Activated CD8-positive, alpha-beta T cell treated with anti-CD3 and anti-CD28 coated beads for 36 hours (primary cell): ENCODE measurements around the gene FBXL5. TPM values are rescaled to one million over a fixed set of nuclear protein-coding genes. Genes with fewer than 3 reads are reported as not detected.

Source experiments
- ATAC-seq: fragments of 200-7000 bp; cut with Tn5 transposase; one replicate; pipeline ENCODE4 v1.10.0; 2021; ENCODE audit warnings: mild to moderate bottlenecking, moderate library complexity
- CTCF ChIA-PET: fragments of 350-600 bp; sonication (Branson Sonifier 250); formaldehyde crosslinking; loops from one replicate; lab custom pipeline; 2021; ENCODE audit warnings: antibody characterized with exemption; lab: Charles Lee
- POLR2A ChIA-PET: fragments of 350-600 bp; sonication (Branson Sonifier 250); formaldehyde crosslinking; loops from one replicate; lab custom pipeline; 2021; ENCODE audit warnings: antibody characterized with exemption; lab: Charles Lee
- DNase-seq: peaks from one replicate; pipeline ENCODE4 v3.0.0-alpha.2; 2020
- H3K27ac Mint-ChIP-seq: one replicate; pipeline ENCODE4 v1.8.0; 2021; ENCODE audit warnings: mild to moderate bottlenecking, mixed read lengths
- H3K27me3 Mint-ChIP-seq: one replicate; pipeline ENCODE4 v1.8.0; 2021; ENCODE audit warnings: mixed read lengths
- H3K36me3 Mint-ChIP-seq: one replicate; pipeline ENCODE4 v1.8.0; 2021; ENCODE audit warnings: low read depth, mixed read lengths
- H3K4me1 Mint-ChIP-seq: one replicate; pipeline ENCODE4 v1.8.0; 2021; ENCODE audit warnings: low read depth, mixed read lengths
- H3K4me3 Mint-ChIP-seq: one replicate; pipeline ENCODE4 v1.8.0; 2021; ENCODE audit warnings: mild to moderate bottlenecking, moderate library complexity, mixed read lengths
- H3K9me3 Mint-ChIP-seq: one replicate; pipeline ENCODE4 v1.8.0; 2021; ENCODE audit warnings: mixed read lengths
- CTCF ChIP-seq: fragments of 200-600 bp; IDR thresholded peaks from one replicate; pipeline ENCODE4 v1.8.0; 2022; ENCODE audit warnings: antibody characterized with exemption, mild to moderate bottlenecking
- intact Hi-C: fragments of 100-400 bp; cut with micrococcal nuclease; formaldehyde crosslinking; loops from one replicate; pipeline ENCODE4 v1.10.0; 2022
- total RNA-seq, 2 experiments: library from RNA; stranded (reverse); gene quantifications; one replicate each; pipeline ENCODE4 v1.2.3, GENCODE V29; 2021

FBXL5 gene
- total RNA-seq, 2 experiments from 2014 or later: 27.5 to 32.2 TPM

DNA sequence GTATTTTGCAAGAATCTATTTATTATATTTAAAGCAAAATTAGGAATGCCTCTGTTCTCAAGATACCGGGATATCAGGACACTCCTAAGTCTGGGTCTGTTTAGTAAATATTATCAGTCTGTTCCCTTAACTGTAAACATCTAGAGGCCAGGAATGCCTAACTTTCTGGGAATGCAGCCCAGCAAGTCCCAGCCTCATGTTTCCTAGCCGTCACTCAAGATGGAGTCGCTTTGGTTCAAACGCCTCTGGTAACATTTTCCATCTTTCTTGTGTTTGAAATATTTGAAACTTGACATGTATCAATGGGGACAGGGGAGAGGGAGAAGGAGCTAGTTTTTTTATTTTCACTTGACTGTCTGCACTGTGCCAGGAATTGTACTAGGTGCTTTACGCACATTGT is 85.4 kb downstream of the FBXL5 start:
- CTCF ChIA-PET: no interaction called here
- H3K27ac Mint-ChIP-seq: no peak overlapping the region

GRCh38 chr4:15568821-15569220 is 86.3 kb downstream of the FBXL5 start:
- CTCF ChIA-PET: interaction anchor here (1.1 kb wide), 1 partner anchor 111 kb away, joined by 3 read pairs; no protein-coding TSS in a partner anchor
- intact Hi-C loops: no loop called here
- H3K27ac Mint-ChIP-seq: no peak overlapping the region
- ATAC-seq: no peak
- H3K4me3 Mint-ChIP-seq: no peak overlapping the region
- no peaks in the 10 kb centered on the region for H3K4me1 Mint-ChIP-seq
- no peaks in the 10 kb centered on the region for H3K27me3 Mint-ChIP-seq
- no peak for TF ChIP-seq CTCF
- DNase-seq: no peak
- peaks cover 5% of the 10 kb centered on the region for H3K36me3 Mint-ChIP-seq
- no peaks in the 10 kb centered on the region for H3K9me3 Mint-ChIP-seq
- POLR2A ChIA-PET: no interaction called here

More for the DNA sequence above, 85.4 kb downstream of the FBXL5 start:
- Mint-ChIP-seq H3K4me1 (no peaks in the 10 kb centered on the region), H3K9me3 (no peaks in the 10 kb centered on the region), H3K36me3 (peaks cover 5% of the 10 kb centered on the region), H3K4me3 (no peak overlapping the region), H3K27me3 (no peaks in the 10 kb centered on the region)
- intact Hi-C loops: no loop called here
- POLR2A ChIA-PET: no interaction called here
- ATAC-seq (no peak), DNase-seq (no peak)
- no peak for TF ChIP-seq CTCF

- H3K27ac Mint-ChIP-seq: no peak overlapping the region
Measured at GRCh38 chr4:15563871-15564270, 91.3 kb downstream of the FBXL5 start.

DNA sequence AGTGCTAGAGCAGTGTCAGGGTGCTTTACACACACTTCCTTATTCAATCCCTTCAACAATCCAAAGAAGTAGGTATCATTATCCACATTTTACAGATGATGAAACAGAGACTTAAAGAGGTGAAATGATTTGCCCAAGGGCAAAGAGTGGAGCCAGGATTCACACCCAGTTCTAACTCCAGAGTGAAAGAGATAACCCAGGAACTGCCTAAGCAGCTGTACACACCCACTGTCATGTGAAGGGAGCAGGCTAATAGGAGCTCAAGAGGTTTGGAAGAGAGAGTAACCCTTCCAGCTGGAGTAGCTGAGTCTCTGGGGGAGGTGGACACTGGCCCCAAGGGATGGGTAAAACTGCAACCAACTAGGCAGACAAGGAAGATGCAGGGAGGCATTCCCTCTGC is 92.5 kb downstream of the FBXL5 start:
- Mint-ChIP-seq H3K27me3 (no peaks in the 10 kb centered on the region), H3K4me3 (no peak overlapping the region), H3K36me3 (peaks cover 2% of the 10 kb centered on the region), H3K9me3 (no peaks in the 10 kb centered on the region), H3K27ac (no peak overlapping the region), H3K4me1 (no peaks in the 10 kb centered on the region)
- no peak for DNase-seq
- CTCF ChIA-PET: interaction anchor here (0.6 kb wide), 1 partner anchor 10 kb away, joined by 3 read pairs; no protein-coding TSS in a partner anchor
- POLR2A ChIA-PET: no interaction called here
- no peak for TF ChIP-seq CTCF
- no peak for ATAC-seq
- intact Hi-C loops: no loop called here

More at GRCh38 chr4:15563871-15564270, 91.3 kb downstream of the FBXL5 start:
- H3K9me3 Mint-ChIP-seq: no peaks in the 10 kb centered on the region
- POLR2A ChIA-PET: no interaction called here
- DNase-seq (no peak), ATAC-seq (no peak)
- no peak overlapping the region for H3K4me3 Mint-ChIP-seq
- CTCF ChIA-PET: no interaction called here
- no peak for TF ChIP-seq CTCF
- intact Hi-C loops: no loop called here
- H3K4me1 Mint-ChIP-seq: no peaks in the 10 kb centered on the region
- peaks cover 2% of the 10 kb centered on the region for H3K36me3 Mint-ChIP-seq
- no peaks in the 10 kb centered on the region for H3K27me3 Mint-ChIP-seq

GRCh38 chr4:15562114-15562513 is 93.0 kb downstream of the FBXL5 start:
- Mint-ChIP-seq H3K4me1 (no peaks in the 10 kb centered on the region), H3K27me3 (no peaks in the 10 kb centered on the region), H3K36me3 (no peaks in the 10 kb centered on the region), H3K27ac (no peak overlapping the region), H3K4me3 (no peak overlapping the region), H3K9me3 (no peaks in the 10 kb centered on the region)
- DNase-seq (no peak), ATAC-seq (no peak)
- ChIA-PET POLR2A (no interaction called here), CTCF (interaction anchor here (1.0 kb wide), 1 partner anchor 161 kb away, joined by 3 read pairs; no protein-coding TSS in a partner anchor)
- TF ChIP-seq CTCF: no peak
- intact Hi-C loops: no loop called here
